Breast epithelium (tissue), 4 donors: ENCODE measurements around the gene TCTN1. TPM values are rescaled to one million over a fixed set of nuclear protein-coding genes. Genes with fewer than 3 reads are reported as not detected.
A peak's percentile ranks its signal among the peaks of the same experiment; 100 is the strongest.

Experiments
- DNase-seq, 2 donors: peaks; one replicate each; pipeline ENCODE4 v3.0.0-alpha.2; 2019; ENCODE audit warnings: low spot score in 2 of 2
- H3K27ac ChIP-seq, 2 donors: fragments of 200-600 bp; sonication (generic) in 1 of 2; one replicate each; pipeline ENCODE4 v1.5.1; 2016 to 2019; ENCODE audit warnings: mild to moderate bottlenecking in 1 of 2
- H3K27me3 ChIP-seq, 2 donors: fragments of 200-600 bp; sonication (generic) in 1 of 2; one replicate each; pipeline versions ENCODE4 v1.5.1 to v1.6.0; 2017 to 2019; ENCODE audit warnings: control low read depth in 1 of 2, mild to moderate bottlenecking in 1 of 2
- H3K36me3 ChIP-seq: fragments of 200-600 bp; one replicate; pipeline ENCODE4 v1.5.1; 2019
- H3K4me1 ChIP-seq, 2 donors: fragments of 200-600 bp; sonication (generic); one replicate each; pipeline ENCODE4 v1.5.1; 2016 to 2019; ENCODE audit warnings: control low read depth in 1 of 2
- H3K4me3 ChIP-seq, 3 donors: fragments of 200-600 bp; sonication (generic); 1 replicate in 2 of 3; 2 replicates in 1 of 3; pipeline ENCODE4 v1.5.1; 2016 to 2019; ENCODE audit warnings: mild to moderate bottlenecking in 3 of 3, moderate library complexity in 2 of 3
- H3K9me3 ChIP-seq, 2 donors: fragments of 200-600 bp; sonication (generic) in 1 of 2; one replicate each; pipeline ENCODE4 v1.5.1; 2016 to 2019; ENCODE audit warnings: control low read depth in 1 of 2
- CTCF ChIP-seq, 3 donors: fragments of 450-650 bp; IDR thresholded peaks; one replicate each; pipeline ENCODE4 v1.5.1; 2016 to 2017; ENCODE audit warnings: antibody characterized with exemption in 3 of 3, mild to moderate bottlenecking in 3 of 3, moderate library complexity in 3 of 3
- POLR2A ChIP-seq: fragments of 450-650 bp; IDR thresholded peaks from one replicate; pipeline ENCODE4 v1.6.1; 2016; ENCODE audit warnings: antibody characterized with exemption, mild to moderate bottlenecking, moderate library complexity
- POLR2AphosphoS5 ChIP-seq, 3 donors: sonication (generic); formaldehyde crosslinking; IDR thresholded peaks; one replicate each; pipeline ENCODE4 v1.6.1; 2017; ENCODE audit warnings: antibody characterized with exemption in 3 of 3
- intact Hi-C: fragments of 100-400 bp; cut with DNase I; formaldehyde crosslinking; loops from one replicate; pipeline ENCODE4 v1.15.1; 2023; ENCODE audit warnings: low total_unique reads
- total RNA-seq, 3 donors: library from RNA; depleted of rRNA; stranded (reverse); fragments of >200 nt; gene quantifications; one replicate each; pipeline ENCODE4 v1.1.0, GENCODE V29; 2016

The TCTN1 gene
- total RNA-seq, 3 donors from 2014 or later = 43.0 to 76.0 (median 56.3) TPM

- Histone ChIP-seq H3K4me3 (no peak overlapping the region), H3K36me3 (no peaks in the 10 kb centered on the region), H3K27me3 (no peaks in the 10 kb centered on the region), H3K4me1 (peaks cover 0 to 4% of the 10 kb centered on the region in 2 donors), H3K27ac (no peak overlapping the region), H3K9me3 (no peaks in the 10 kb centered on the region)
- intact Hi-C loops = loop anchor here (5.0 kb wide), 1 partner anchor 1722 kb away; no protein-coding TSS in a partner anchor
- TF ChIP-seq POLR2AphosphoS5 (IDR thresholded peaks at IDR 0.05) (no peak), CTCF (IDR thresholded peaks at IDR 0.05) (no peak), POLR2A (no peak)
- no peak for DNase-seq
Observed at GRCh38 chr12:110694330-110694901, 80.5 kb downstream of the TCTN1 start.

GRCh38 chr12:110696283-110696682 lies 82.4 kb downstream of the TCTN1 start:
- no peaks in the 10 kb centered on the region for H3K9me3 ChIP-seq
- H3K27ac ChIP-seq = no peak overlapping the region
- H3K36me3 ChIP-seq = no peaks in the 10 kb centered on the region
- intact Hi-C loops = no loop called here
- no peaks in the 10 kb centered on the region for H3K4me1 ChIP-seq
- no peak overlapping the region for H3K4me3 ChIP-seq
- no peaks in the 10 kb centered on the region for H3K27me3 ChIP-seq
- no peak for DNase-seq
- TF ChIP-seq CTCF (IDR thresholded peaks at IDR 0.05) (no peak), POLR2A (no peak), POLR2AphosphoS5 (IDR thresholded peaks at IDR 0.05) (no peak)

- Histone ChIP-seq H3K27ac (no peak overlapping the region), H3K36me3 (no peaks in the 10 kb centered on the region), H3K4me1 (no peaks in the 10 kb centered on the region), H3K27me3 (no peaks in the 10 kb centered on the region), H3K4me3 (no peak overlapping the region), H3K9me3 (no peaks in the 10 kb centered on the region)
- no peak for TF ChIP-seq POLR2A
- TF ChIP-seq CTCF (IDR thresholded peaks at IDR 0.05) = no peak
- TF ChIP-seq POLR2AphosphoS5 (IDR thresholded peaks at IDR 0.05) = no peak
- no peak for DNase-seq
- intact Hi-C loops = no loop called here
Observed at GRCh38 chr12:110697236-110697635, 83.3 kb downstream of the TCTN1 start.

GRCh38 chr12:110698171-110698902 lies 84.4 kb downstream of the TCTN1 start:
- peak; percentile 41 to 72 for DNase-seq
- Histone ChIP-seq H3K4me1 (no peaks in the 10 kb centered on the region), H3K4me3 (peak overlapping the region in 2 of 3 donors; percentile 11 to 58), H3K36me3 (no peaks in the 10 kb centered on the region), H3K9me3 (no peaks in the 10 kb centered on the region), H3K27me3 (no peaks in the 10 kb centered on the region), H3K27ac (peak overlapping the region in 1 of 2 donors; percentile 23)
- TF ChIP-seq POLR2AphosphoS5 (IDR thresholded peaks at IDR 0.05) (peak in 1 of 3 donors; percentile 21), POLR2A (no peak), CTCF (IDR thresholded peaks at IDR 0.05) (peak; percentile 4 to 77 (median 58))
- intact Hi-C loops = no loop called here

Other genes starting within 250 kb of the TCTN1 start
- gene ANAPC7, start 210.4 kb upstream of the TCTN1 start, total RNA-seq = 10 to 100 TPM; 29.4 to 56.2 (median 43.3) TPM
- gene ARPC3, start 163.8 kb upstream of the TCTN1 start, total RNA-seq = 100 to 1,000 TPM; 286 to 426 (median 351) TPM
- gene GPN3, start 145.9 kb upstream of the TCTN1 start, total RNA-seq = 10 to 100 TPM; 19.8 to 31.0 (median 21.0) TPM
- 10 to 100 TPM in 1 of 3 donors, 1 to 10 TPM in 2; 6.1 to 10.5 (median 8.5) TPM for gene FAM216A, start 145.3 kb upstream of the TCTN1 start, total RNA-seq
- 100 to 1,000 TPM in 1 of 3 donors, 10 to 100 TPM in 2; 82.9 to 135 (median 96.7) TPM for gene VPS29, start 112.0 kb upstream of the TCTN1 start, total RNA-seq
- 1 to 10 TPM in 1 of 3 donors, under 1 TPM in 2; 0.48 to 2.8 (median 0.66) TPM for gene RAD9B, start 111.8 kb upstream of the TCTN1 start, total RNA-seq
- gene PPTC7, start 30.8 kb upstream of the TCTN1 start, total RNA-seq = 10 to 100 TPM; 21.6 to 31.9 (median 26.7) TPM
- 10 to 100 TPM in 1 of 3 donors, 1 to 10 TPM in 2; 2.6 to 16.6 (median 7.6) TPM for gene HVCN1, start 75.0 kb downstream of the TCTN1 start, total RNA-seq
- 100 to 1,000 TPM in 2 of 3 donors, 10 to 100 TPM in 1; 97.7 to 135 (median 106) TPM for gene PPP1CC, start 128.8 kb downstream of the TCTN1 start, total RNA-seq
- not detected for gene CCDC63, start 232.9 kb downstream of the TCTN1 start, total RNA-seq